Stimulated activated CD4-positive, alpha-beta T cell treated with anti-CD3 and anti-CD28 coated beads, TNF-alpha, amount 100 ng/mL, for 1 hour (primary cell): ENCODE results near the gene PRKD1.

Source experiments
- DNase-seq, 3 donors: peaks; one replicate each; pipeline ENCODE4 v3.0.0-alpha.2; 2020; ENCODE audit warnings: low read depth in 3 of 3, low spot score in 1 of 3

Gene PRKD1

DNA sequence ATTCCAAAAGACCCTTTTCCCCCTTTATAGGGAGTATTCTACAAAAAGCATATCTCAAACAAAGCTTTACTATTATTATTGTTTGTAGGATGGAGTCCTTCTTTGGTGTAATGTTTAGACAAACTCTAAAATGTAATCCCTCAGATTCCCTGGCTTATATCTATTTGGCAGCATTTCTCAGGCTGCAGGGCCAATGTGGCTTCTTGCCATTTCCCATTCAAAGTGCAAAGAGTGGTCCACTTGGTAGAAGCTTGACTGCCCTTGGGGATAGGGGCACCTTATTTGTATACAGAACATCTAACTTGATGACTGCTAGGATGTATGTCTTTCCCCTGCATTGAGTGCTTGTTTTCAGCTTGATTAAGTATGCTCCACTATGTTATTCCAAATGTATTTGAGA lies 242.7 kb downstream of the PRKD1 start:
- no peak for DNase-seq

DNA sequence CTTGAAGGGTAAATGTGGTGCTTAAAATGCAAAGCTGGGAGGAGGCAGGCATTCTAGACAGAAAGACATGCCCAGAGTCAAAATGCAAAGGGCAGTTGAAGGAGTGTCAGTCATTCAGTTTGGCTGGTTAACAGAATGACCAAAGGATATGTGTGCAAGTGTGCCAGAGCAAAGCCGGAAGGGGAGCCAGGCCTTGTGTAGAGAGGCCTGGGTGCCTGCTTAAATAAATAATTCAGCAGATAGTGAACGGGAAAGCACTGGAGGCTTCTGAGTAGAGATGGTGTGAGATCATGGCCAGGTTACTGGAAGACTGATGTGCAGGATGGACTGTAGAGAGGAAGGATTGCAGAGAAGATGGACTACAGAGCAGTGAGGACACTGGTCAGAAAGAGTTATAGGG lies 244.9 kb downstream of the PRKD1 start:
- no peak for DNase-seq

DNA sequence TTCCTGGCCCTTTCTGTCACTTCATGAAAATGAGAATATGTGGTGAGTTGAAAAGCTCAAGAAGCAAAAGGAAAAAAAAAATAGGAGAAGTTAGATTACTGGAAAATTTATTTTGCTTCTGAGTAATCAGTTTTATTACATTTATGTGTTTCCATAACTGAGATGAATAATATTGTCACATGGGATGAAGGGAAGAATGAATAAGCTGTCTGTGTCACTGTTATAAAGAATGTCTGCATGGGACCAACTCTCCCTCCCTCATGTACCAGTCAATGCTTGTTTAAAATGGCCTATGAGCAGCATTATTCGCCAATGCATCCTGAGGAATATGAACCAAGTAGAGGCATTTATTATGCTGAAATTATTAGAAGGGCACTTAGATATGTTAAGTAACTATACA lies 246.3 kb downstream of the PRKD1 start:
- DNase-seq = no peak

DNA sequence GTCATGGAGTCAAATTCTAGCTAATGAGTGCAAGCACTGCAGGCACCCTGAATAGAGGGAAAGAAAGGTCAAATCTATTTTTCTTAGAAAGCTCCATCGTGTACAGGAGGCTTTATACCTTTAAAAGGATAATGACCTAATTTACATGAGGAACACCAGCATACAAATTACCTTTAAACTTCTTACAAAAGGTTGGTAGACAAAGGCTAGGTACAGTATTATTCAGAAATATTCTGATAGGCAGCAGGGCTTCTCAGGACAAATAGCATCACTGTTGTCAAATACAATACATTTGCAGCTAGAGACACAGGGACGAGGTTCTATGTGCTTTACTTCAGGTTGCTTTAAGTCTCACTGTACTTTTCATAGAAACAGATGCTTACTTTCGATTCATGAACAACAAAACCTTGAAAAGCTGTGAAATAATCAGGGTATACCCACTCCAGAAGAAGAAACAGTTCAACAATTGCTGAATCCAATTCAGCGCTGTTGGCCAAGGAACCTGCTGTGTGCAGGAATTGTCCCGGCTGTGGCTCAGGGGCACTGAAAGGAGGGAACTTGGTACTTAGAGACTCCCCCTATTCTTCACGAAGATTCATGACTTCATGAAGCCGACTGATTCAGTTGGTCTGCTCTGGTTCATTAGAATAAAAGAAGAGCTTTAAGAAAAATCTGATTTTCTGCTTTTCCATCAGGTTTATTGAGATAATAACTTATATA lies 252.9 kb downstream of the PRKD1 start:
- no peak for DNase-seq

DNA sequence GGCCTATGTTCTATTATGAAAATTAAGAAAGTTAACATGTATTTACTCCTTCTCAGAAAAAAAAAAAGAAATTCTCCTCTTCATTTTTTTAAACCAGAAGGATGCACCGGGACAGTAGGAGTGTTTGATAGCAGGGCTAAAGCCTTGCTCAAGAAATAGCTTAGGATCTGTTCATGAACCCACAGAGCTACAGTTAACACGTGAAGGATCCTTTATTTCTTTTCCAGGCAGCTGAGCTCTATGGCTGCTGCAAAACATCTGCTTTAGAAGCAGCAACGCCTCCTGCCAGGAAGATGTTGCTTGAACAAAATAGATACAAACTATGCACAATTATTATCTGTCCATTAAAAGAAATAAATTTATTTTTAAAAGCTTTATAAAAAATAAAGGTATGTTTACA lies 254.8 kb downstream of the PRKD1 start:
- DNase-seq = no peak

DNA sequence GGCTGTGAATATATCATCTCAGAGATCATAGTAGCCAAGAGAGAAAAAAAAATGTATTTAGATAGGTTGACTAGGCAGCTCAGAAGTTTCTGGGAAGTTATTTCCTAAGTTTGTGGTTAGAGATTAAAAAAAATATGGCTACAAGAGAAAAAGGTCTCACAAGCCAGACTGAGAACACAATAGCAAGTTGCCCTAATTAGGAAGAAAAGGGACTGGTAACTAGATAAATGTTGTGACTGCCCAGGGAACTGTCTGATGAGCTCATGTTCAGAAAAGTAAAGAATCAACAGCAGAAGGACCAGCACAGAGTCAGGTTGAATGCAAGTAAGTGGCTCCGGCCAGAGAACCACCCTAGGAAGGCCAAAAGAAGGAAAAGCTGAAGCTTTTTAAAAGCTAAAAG lies 256.6 kb downstream of the PRKD1 start:
- no peak for DNase-seq

DNA sequence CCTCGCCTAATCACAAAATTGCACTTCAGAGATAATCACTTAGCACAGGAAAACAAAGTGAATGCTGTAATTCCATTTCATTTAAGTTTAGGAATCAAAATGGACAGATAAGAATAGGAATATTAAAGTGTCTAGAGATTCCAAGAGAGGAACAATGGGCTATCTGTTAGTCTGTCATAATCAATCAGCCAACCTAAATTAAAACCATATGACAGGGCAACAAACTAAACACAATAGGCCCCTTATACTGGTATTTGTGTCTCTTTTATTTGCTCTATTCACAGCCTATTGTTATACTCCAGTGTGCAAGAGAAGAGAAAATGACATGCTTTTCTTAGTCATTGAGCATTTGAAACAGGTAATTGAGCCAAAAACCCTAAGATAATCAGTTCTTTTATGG lies 259.4 kb downstream of the PRKD1 start:
- no peak for DNase-seq

DNA sequence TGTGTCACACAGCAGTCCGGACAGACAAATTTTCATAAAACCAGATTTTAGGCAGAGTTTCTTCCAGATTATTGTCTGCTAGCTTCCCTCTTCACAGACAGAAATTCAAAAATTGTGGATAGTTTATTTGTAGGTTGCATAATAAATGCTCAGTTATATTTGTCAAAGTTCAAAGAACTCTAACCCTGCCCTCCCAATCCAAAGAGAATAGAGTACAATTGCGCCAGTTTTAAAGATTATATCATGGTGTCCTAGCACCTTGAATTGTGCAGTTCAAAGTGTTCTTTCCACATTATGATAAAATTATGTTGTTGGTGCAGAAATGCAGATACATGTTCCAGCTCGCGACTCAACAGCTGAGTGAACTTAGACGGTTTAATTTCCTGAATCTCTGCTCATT lies 263.1 kb downstream of the PRKD1 start:
- DNase-seq = no peak

DNA sequence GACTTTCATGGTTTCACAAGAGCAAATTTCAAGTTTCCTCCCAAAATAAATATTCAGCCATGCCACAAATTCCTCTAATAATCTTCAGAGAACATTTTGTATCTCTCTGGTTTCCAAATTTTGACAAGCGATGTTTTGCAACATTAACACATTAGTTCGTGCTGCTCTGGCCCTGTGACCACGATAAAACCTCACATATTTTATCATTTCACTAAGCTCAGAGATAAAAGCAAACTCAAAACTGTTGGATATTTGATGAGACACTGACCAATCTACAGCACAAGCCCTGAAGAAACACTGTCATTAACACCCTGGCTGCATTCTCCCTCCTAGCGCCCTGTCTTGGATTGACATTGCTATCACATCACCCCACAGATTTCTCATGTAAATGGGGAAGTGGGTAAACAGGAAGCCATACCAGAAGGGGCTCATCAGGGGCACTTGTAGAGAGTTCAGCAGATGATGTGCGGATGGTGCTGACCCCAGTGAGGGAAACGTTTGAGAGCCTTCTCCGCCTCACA lies 264.3 kb downstream of the PRKD1 start:
- DNase-seq = no peak

DNA sequence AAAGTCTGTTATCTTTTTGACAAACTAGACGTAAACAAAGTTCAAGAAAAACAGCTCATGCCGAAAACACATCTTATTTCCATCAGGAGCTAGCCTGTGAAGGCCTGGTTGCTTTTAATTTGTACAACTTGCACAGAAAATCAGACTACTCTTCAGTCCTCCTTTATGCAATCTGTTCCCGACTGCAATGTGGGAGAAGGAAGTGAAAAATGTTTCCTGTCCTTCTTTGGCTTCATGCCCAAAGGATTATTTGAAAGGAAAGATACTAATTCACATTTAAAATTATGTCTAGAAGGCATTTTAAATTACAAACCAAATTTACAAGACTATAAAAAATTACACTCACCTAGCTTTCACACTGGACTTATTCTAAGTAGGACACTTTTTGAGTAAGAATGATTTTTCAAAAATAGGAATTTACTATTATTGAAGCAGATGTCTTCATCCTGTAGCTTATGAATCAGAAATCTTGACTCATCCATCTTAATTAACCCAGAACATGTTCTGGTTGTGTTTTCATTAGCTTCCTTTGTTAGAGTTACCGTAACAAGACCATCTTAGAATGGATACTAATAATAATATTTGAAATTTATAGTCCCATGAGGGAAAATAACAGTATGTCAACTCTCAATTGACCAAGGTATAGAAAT lies 272.6 kb downstream of the PRKD1 start:
- DNase-seq = no peak

DNA sequence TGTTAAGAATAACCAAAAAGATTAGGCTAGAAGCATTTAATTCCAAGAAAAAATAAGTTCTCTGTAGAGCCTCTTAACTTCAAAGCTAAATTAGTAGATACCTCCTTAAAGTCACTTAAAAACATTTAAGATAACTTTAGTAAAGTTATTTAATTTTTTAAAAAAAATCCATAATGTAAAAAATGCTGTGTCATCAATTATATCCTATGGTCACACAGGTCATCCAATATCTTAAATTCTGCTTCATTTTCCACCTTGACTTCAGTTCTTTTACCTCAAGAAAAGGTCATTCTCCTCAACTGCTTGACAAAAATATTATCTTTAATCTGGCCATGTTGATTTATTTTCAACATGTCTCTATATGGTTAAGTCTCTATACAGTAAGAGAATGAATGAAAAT lies 274.3 kb downstream of the PRKD1 start:
- no peak for DNase-seq

DNA sequence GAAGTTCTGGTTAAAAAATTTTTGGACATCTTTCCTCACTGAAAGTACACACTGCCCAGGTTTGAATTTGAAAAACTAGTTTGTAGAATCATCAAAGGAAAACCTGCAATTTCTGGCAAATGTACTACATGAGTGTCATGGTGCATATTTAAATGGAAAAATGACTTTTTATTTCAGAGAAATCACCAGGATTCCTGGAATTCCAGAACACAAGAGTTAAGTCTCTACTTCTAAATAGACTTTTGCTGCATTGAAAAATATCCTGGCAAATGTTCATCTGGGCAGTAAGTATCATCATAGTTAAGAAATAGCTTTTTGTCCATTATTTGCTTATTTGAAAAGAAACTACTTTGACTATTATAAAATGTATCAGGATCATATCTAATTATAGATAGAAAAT lies 275.1 kb downstream of the PRKD1 start:
- DNase-seq = no peak

DNA sequence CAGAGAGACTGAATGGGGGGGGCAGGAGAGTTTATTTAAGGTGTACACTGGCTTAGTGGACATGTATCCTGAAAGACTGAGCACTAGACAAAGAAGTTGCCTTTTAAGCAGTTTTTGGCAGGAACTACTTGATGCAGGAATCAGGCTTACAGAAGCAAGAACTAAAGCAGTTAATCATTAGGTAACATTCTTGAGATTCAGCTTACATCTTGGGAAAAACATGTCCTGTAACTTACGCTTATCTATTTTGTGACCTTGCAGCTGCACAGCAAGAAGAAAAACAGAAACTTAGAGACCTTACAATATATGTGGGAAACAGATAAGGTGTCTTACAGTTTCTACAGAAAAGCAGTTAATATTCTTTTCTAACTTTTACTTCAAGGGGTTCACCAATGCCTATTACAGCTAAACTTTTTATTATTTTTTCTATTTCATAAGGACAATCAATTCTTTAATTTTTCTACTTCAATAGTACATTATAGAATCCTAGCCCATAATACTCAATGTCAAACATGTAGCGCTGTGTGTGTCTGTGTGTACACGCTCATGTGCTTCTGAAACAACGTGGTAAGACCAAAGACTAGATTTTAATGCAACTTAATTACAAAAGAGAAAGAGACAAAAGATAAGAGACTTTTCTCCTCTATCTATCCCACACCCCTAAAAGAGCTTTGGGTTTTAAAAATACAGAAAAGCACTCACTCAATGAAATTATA lies 276.9 kb downstream of the PRKD1 start:
- no peak for DNase-seq

DNA sequence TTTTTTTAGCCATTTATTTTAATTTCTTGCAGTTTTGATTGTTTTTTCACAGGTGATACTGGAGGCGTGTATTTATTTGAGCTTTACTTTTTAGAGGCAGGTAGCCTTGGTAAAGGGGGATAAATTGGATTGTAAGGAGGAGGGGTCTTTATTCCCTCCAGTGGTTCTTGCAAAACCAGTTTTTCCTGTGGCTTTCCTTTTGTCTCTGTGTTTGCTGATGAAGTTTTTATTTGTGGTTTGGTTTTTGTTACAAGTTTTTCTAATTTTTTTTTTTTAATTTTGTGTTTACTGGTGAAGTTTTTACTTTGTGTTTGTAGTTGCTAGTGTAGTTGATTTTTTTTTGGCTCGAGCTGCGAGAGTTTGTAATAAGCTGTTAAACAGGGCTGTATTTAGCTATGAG lies 278.5 kb downstream of the PRKD1 start:
- no peak for DNase-seq

DNA sequence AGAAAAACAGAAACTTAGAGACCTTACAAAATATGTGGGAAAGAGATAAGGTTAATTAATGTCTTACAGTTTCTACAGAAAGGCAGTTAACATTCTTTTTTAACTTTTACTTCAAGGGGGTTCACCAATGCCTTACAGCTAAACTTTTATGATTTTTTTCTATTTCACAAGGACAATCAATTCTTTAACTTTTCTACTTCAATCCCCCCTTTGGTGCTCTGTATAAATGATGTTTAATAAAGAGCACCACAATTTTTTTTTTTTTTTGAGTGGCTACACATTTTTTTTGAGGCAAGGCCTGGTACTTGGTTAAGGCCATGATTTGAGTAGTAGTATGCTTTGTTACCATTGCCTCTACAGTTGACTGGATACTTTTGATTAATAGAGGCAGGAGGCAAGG lies 279.6 kb downstream of the PRKD1 start:
- DNase-seq = no peak

DNA sequence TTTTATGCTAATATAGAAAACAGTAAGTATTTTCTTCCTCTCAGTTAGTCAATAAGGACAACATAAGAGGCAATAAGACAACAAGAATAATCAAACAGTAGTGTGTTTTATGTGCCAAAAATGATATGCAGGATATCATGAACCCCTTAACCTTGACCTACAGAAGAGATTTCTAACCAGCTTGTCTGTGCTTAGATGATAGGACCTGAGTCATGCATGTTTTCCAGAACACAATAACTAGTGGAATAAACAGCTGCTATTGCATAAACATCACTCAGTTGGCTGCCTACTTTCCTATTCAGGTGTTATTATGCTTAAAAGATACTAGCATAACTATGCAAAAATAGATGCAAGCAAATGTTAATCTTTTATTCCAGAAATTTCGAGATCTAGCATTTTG lies 282.5 kb downstream of the PRKD1 start:
- no peak for DNase-seq

DNA sequence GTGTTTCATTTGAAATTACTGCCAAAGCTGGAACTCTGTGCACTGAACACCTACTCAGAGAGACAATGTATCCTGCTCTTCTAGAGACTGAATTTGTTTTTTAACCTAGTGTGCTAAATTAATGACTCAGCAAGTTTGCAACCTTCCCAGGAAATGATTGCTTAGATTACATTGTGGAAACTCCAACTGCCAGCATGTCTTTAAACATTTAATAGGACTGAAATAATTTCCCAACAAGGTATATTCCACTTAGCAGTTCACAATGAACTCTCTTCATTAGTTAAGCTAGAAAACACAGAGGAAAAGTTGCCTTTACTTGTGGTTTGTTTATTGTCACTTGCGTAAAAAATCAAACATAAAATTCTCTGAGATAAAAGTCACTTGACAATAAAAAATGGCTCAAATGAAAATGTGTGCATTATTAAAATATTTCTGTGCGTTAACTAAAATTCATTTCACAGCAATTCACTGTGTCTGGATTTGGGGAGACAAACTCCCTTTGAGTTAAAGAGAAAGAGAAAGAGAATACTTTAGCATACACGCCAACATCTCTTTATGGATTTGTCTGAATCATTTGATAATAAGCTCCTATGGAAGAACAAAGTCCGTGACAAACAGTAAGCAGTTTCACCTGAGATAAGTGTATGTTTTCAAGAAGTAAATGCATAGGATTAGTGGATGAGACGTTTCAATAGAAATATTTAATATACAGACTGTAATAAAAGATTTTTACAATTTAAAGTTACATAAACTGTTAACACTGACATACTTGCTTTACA lies 284.0 kb downstream of the PRKD1 start:
- DNase-seq = no peak

DNA sequence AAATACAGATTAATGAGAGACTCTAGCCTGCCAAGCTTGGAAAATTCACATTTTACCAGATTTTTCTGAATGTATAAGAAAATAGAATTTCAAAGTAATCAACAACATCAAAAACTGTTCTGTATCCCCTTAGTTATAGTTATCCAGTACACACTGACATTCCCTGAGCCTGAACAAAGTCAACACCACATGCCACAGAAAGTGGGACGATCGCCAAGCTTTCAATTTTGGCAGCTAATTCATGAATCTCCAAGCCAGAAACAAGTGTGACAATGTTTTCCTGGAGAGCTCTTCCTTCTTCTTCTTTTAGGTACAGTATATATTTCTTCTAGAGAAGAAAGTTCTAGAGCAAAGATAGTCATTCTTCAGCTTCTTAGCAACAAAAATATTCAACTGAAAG lies 290.2 kb downstream of the PRKD1 start:
- DNase-seq = no peak

DNA sequence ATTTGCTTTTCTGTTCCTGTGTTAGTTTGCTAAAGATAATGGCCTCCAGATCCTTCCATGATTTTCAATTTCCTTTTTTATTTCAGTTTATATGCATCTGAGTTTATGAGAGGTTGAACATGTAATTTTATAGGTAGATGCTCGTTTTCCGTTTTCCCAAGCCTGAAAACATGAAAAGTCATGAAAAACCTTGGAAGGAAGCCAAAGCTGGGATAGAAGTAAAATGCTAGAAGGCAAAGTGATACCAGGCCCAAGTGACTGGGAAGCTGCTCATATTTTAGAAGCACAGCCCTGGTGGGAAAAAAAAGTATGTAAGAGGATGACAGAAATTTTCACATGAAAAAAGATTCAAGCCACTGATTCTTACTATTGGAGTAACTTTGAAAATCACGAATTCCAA lies 290.8 kb downstream of the PRKD1 start:
- no peak for DNase-seq

DNA sequence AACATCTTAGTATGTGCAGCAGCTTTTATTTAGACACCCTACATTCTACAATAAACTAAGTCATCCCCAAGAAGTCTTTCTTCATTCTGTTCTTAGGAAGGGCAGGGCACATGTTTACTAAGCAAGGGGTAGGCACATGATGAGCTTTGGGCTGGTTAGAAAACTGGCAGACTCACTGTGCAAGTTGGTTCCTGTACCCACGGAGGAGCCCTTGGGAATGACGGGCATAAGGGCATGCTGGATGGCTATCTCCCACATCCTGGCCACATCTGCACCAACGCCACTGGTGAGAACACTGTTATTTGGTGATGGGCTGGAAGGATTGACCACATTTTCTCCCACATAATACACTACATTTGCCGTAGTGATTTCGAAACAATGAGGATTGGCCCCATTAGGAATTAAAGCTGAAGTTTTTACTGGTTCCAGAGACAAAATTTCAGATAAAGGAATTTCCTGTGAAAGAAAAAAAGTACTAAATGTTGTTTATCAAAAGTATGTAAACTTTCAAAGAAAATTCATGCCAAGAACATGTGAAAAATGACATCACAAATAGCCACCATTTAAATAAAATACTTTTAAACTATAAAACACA lies 297.0 kb downstream of the PRKD1 start:
- no peak for DNase-seq

DNA sequence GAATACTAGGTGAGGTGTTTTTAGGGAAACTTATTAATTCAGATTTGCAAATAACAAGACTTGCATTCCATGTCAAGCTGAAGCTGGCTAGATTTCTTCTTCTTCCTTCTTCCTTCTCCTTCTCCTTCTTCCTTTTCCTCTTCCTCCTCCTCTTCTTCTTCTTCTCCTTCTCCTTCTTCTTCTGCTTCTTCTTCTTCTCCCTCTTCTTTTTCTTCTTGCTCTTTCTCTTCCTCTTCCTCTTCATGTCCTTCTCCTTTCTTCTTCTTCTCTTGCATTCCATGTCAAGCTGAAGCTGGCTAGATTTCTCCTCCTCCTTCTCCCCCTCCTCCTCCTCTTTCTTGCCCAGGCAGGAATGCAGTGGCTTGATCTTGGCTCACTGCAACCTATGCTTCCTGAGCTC lies 297.8 kb downstream of the PRKD1 start:
- DNase-seq = no peak
